K562 (cell line): ENCODE data around the gene ARL2. TPM values are rescaled to one million over a fixed set of nuclear protein-coding genes. Genes with fewer than 3 reads are reported as not detected.

Source experiments
- BACH1 ChIP-seq: fragments of 200-800 bp; sonication (Bioruptor generic); IDR thresholded peaks from 2 replicates; pipeline ENCODE4 v1.6.1; 2016; ENCODE audit warnings: missing genetic modification characterization, missing compliant biosample characterization
- BHLHE40 ChIP-seq: IDR thresholded peaks from 2 replicates; pipeline ENCODE4 v1.6.1; 2011; ENCODE audit warnings: low read length, improper control_type of control experiment
- COPS2 ChIP-seq: fragments of 450-650 bp; conservative IDR thresholded peaks from 2 replicates; pipeline ENCODE4 v1.6.1; 2016; ENCODE audit warnings: mild to moderate bottlenecking, moderate library complexity
- CREBBP ChIP-seq: IDR thresholded peaks from one replicate; pipeline ENCODE4 v1.6.1; 2012; ENCODE audit warnings: low read depth, mild to moderate bottlenecking, control low read depth, inconsistent platforms, low read length
- FOXK2 ChIP-seq, 2 experiments: fragments of 450-650 bp; IDR thresholded peaks in 1 of 2; conservative IDR thresholded peaks in 1 of 2; 2 replicates each; pipeline ENCODE4 v1.6.1; 2016; ENCODE audit warnings: low read depth in 2 of 2, mild to moderate bottlenecking in 1 of 2
- HDAC2 ChIP-seq: fragments of 450-650 bp; IDR thresholded peaks from 2 replicates; pipeline ENCODE4 v1.6.1; 2016; ENCODE audit warnings: mild to moderate bottlenecking
- HIVEP1 ChIP-seq: fragments of 250-450 bp; sonication (Bioruptor Pico); IDR thresholded peaks from 2 replicates; pipeline ENCODE4 v1.4.0; 2020; ENCODE audit warnings: mild to moderate bottlenecking
- HMBOX1 ChIP-seq: sonication (generic); IDR thresholded peaks from 2 replicates; pipeline ENCODE4 v1.6.1; 2016
- HNRNPK ChIP-seq: fragments of 200-400 bp; formaldehyde crosslinking; IDR thresholded peaks from one replicate; pipeline ENCODE4 v1.6.1; 2018; ENCODE audit warnings: mild to moderate bottlenecking, low read depth, low read length; ENCODE audit not compliant: poor library complexity, severe bottlenecking
- IFI16 ChIP-seq: fragments of 250-450 bp; sonication (Bioruptor Pico); IDR thresholded peaks from 2 replicates; pipeline ENCODE4 v2.1.2; 2022; ENCODE audit warnings: mild to moderate bottlenecking, inconsistent platforms
- KDM2B ChIP-seq: fragments of 250-450 bp; sonication (Bioruptor Pico); IDR thresholded peaks from 2 replicates; pipeline ENCODE4 v1.8.0; 2021; ENCODE audit warnings: mild to moderate bottlenecking, moderate library complexity
- MEIS2 ChIP-seq: fragments of 450-650 bp; IDR thresholded peaks from 2 replicates; pipeline ENCODE4 v1.6.1; 2014; ENCODE audit warnings: mild to moderate bottlenecking; ENCODE audit not compliant: partially characterized antibody
- NR4A1 ChIP-seq, 2 experiments: fragments of 250-450 bp in 1 of 2; fragments of 450-650 bp in 1 of 2; sonication (Bioruptor Pico) in 1 of 2; IDR thresholded peaks; 2 replicates each; pipeline versions ENCODE4 v1.4.0 to v1.6.1; 2016 to 2020; ENCODE audit warnings: mild to moderate bottlenecking in 2 of 2, missing compliant biosample characterization in 1 of 2, missing genetic modification characterization in 1 of 2, moderate library complexity in 1 of 2
- PHB2 ChIP-seq: fragments of 450-650 bp; IDR thresholded peaks from 2 replicates; pipeline ENCODE4 v1.6.1; 2017; ENCODE audit warnings: low read depth
- PPARD ChIP-seq: fragments of 250-450 bp; sonication (Bioruptor Pico); IDR thresholded peaks from 2 replicates; pipeline ENCODE4 v1.8.0; 2022; ENCODE audit warnings: inconsistent platforms, mild to moderate bottlenecking, moderate library complexity
- SMAD3 ChIP-seq: fragments of 450-650 bp; formaldehyde crosslinking; conservative IDR thresholded peaks from 2 replicates; pipeline ENCODE4 v1.4.0; 2020; ENCODE audit warnings: mild to moderate bottlenecking
- THRAP3 ChIP-seq: fragments of 450-650 bp; IDR thresholded peaks from 2 replicates; pipeline ENCODE4 v1.6.1; 2016; ENCODE audit warnings: mild to moderate bottlenecking, inconsistent platforms, borderline replicate concordance
- ZBTB17 ChIP-seq: fragments of 450-650 bp; formaldehyde crosslinking; IDR thresholded peaks from 2 replicates; pipeline ENCODE4 v1.4.0; 2020; ENCODE audit warnings: mild to moderate bottlenecking
- ZNF232 ChIP-seq: sonication (generic); formaldehyde crosslinking; IDR thresholded peaks from 2 replicates; pipeline ENCODE4 v1.8.0; 2022; ENCODE audit warnings: mild to moderate bottlenecking, missing genetic modification reagents
- ZNF274 ChIP-seq: IDR thresholded peaks from 2 replicates; pipeline ENCODE4 v1.6.1; 2011; ENCODE audit warnings: low read depth, mild to moderate bottlenecking, low read length, moderate library complexity, borderline replicate concordance
- polyA plus RNA-seq, 8 experiments: library from polyadenylated mRNA; depleted of rRNA in 4 of 8; stranded (reverse) in 5 of 8; unstranded in 3 of 8; fragments of >200 nt; fragmentation: Nextera tagmentation in 2 of 8; fragmentation: Illumina TruSeq in 1 of 8; extraction: Ambion mirVana in 2 of 8; extraction: Trizol in 1 of 8; gene quantifications; 2 replicates each; pipeline versions ENCODE4 v1.2.1 to v1.2.3, GENCODE V29; 2011 to 2014; ENCODE audit warnings: inconsistent platforms in 1 of 8, missing spikeins in 1 of 8
- total RNA-seq, 7 experiments: library from RNA; depleted of rRNA in 6 of 7; stranded (reverse); fragments of >200 nt in 6 of 7; fragmentation: Illumina TruSeq in 2 of 7; extraction: Trizol in 2 of 7; gene quantifications; 2 replicates each; pipeline versions ENCODE4 v1.2.1 to v1.2.3, GENCODE V29; 2011 to 2021; ENCODE audit warnings: low replicate concordance in 1 of 7
- TF ChIP-seq, protein P1 (sequence below): fragments of 250-450 bp; sonication (Bioruptor Pico); IDR thresholded peaks from 2 replicates; pipeline ENCODE4 v1.5.0; 2021; ENCODE audit warnings: mild to moderate bottlenecking, borderline replicate concordance
- TF ChIP-seq, protein P2 (sequence below): IDR thresholded peaks from 2 replicates; pipeline ENCODE4 v1.6.1; 2011; ENCODE audit warnings: borderline replicate concordance, low read depth, mild to moderate bottlenecking, moderate library complexity, low read length; ENCODE audit not compliant: insufficient read depth, poor library complexity, severe bottlenecking
- TF ChIP-seq, protein P3 (sequence below), 2 experiments: fragments of 250-450 bp in 1 of 2; fragments of 450-650 bp in 1 of 2; sonication (Bioruptor Pico) in 1 of 2; IDR thresholded peaks; 2 replicates each; pipeline versions ENCODE4 v1.6.1 to v1.8.0; 2016 to 2021; ENCODE audit warnings: mild to moderate bottlenecking in 2 of 2, moderate library complexity in 2 of 2, missing compliant biosample characterization in 1 of 2, missing genetic modification characterization in 1 of 2

ARL2 gene
- total and polyA plus RNA-seq, 9 of the 15 experiments (the other 6 are each of a cell fraction or from before 2014, with no cell fraction given) = 5.7 to 154 (median 92.2) TPM

- TF ChIP-seq, protein P1, sequence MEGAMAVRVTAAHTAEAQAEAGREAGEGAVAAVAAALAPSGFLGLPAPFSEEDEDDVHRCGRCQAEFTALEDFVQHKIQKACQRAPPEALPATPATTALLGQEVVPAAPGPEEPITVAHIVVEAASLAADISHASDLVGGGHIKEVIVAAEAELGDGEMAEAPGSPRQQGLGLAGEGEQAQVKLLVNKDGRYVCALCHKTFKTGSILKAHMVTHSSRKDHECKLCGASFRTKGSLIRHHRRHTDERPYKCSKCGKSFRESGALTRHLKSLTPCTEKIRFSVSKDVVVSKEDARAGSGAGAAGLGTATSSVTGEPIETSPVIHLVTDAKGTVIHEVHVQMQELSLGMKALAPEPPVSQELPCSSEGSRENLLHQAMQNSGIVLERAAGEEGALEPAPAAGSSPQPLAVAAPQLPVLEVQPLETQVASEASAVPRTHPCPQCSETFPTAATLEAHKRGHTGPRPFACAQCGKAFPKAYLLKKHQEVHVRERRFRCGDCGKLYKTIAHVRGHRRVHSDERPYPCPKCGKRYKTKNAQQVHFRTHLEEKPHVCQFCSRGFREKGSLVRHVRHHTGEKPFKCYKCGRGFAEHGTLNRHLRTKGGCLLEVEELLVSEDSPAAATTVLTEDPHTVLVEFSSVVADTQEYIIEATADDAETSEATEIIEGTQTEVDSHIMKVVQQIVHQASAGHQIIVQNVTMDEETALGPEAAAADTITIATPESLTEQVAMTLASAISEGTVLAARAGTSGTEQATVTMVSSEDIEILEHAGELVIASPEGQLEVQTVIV (CRISPR knock-in tag) = no peak
- TF ChIP-seq FOXK2 (conservative IDR thresholded peaks at IDR 0.05 in 1 of 2, IDR thresholded peaks at IDR 0.05 in 1 of 2; ENCODE audit: low read depth in 2 of 2) (no peak), CREBBP (no peak), PHB2 (no peak), ZNF274 (no peak), HDAC2 (no peak), ZNF232 (no peak), BACH1 (tag) (no peak), NR4A1 (CRISPR knock-in tag; IDR thresholded peaks at IDR 0.05) (no peak), NR4A1 (tag; IDR thresholded peaks at IDR 0.05) (peak; percentile 49; the same call in 1 of the 2 replicates), THRAP3 (no peak), COPS2 (no peak), ZBTB17 (CRISPR knock-in tag) (no peak), SMAD3 (no peak), MEIS2 (no peak), HIVEP1 (CRISPR knock-in tag) (no peak), KDM2B (CRISPR knock-in tag) (no peak), BHLHE40 (0 out of 2 replicates have a peak, but pooled peaks have one; percentile 18), IFI16 (CRISPR knock-in tag) (no peak), HMBOX1 (no peak), HNRNPK (no peak), PPARD (CRISPR knock-in tag) (no peak)
- TF ChIP-seq, protein P2, sequence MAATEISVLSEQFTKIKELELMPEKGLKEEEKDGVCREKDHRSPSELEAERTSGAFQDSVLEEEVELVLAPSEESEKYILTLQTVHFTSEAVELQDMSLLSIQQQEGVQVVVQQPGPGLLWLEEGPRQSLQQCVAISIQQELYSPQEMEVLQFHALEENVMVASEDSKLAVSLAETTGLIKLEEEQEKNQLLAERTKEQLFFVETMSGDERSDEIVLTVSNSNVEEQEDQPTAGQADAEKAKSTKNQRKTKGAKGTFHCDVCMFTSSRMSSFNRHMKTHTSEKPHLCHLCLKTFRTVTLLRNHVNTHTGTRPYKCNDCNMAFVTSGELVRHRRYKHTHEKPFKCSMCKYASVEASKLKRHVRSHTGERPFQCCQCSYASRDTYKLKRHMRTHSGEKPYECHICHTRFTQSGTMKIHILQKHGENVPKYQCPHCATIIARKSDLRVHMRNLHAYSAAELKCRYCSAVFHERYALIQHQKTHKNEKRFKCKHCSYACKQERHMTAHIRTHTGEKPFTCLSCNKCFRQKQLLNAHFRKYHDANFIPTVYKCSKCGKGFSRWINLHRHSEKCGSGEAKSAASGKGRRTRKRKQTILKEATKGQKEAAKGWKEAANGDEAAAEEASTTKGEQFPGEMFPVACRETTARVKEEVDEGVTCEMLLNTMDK = peak; percentile 53
- TF ChIP-seq, protein P3, sequence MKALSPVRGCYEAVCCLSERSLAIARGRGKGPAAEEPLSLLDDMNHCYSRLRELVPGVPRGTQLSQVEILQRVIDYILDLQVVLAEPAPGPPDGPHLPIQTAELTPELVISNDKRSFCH (CRISPR knock-in tag; IDR thresholded peaks at IDR 0.05) = no peak
- TF ChIP-seq, protein P3 (tag; IDR thresholded peaks at IDR 0.05) = no peak
Observed at GRCh38 chr11:65060913-65061408, 47.0 kb downstream of the ARL2 start (continued).
